ENCODE results near the gene MORN1. TPM values are rescaled to one million over a fixed set of nuclear protein-coding genes. Genes with fewer than 3 reads are reported as not detected.
A peak's percentile ranks its signal among the peaks of the same experiment; 100 is the strongest.

The MORN1 gene
- polyA plus RNA-seq, 1 donor (not counting 4 experiments of a cell fraction or from before 2014, with no cell fraction given), result 2.1 TPM

DNA sequence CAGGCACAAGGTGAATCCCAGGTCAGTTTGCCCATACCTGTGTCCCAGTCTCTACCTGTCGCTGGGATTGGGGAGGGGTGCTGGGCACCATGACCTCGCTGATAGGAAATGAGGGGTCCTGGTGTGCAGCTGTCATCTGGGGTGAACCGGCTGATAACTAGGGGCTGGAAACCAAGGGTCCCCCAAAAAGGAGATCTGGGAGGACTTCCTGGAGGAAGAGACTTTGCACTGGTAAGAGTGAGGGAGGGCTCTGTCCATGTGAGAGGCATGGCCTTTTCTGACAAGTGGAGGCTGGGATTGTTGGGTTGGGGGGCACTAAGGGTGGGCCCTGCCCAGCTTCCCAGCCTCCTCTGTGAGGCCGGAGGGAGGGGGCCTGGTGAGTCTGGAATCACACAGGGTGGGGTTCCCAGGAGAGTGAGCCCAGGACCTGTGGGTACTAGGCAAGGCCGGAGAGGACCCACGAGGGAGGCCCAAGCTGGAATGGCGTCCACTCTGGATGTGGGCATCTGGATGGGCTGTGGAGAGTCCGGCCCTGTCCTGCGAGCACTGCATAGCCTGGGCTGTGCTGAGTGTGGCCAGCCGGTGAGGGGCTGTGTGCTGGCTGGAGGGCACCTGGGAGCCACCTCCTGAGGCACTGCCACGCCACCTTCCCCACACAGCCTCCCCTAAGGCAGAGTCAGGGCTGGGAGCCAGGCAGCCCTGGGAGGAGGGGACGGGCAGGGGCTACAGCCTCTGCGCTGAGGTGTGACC, 25.9 kb upstream of the MORN1 start:
- Histone ChIP-seq H4K20me1 (ENCODE audit: control insufficient read depth, extremely low read depth, insufficient read depth, low read length) (no peaks in the 10 kb centered on the region), H3K79me2 (ENCODE audit: control insufficient read depth, insufficient read depth, low read length) (peaks cover 2% of the 10 kb centered on the region), H3K4me1 (ENCODE audit: control insufficient read depth, extremely low read depth, insufficient read depth, low read length) (peaks cover 29% of the 10 kb centered on the region), H3K9me1 (ENCODE audit: control insufficient read depth, extremely low read depth, insufficient read depth, low read length) (no peaks in the 10 kb centered on the region), H3K9ac (ENCODE audit: control insufficient read depth, extremely low read depth, insufficient read depth, low read length) (no peak overlapping the region), H3K36me3 (ENCODE audit: control insufficient read depth in 2 of 2, extremely low read depth in 1 of 2, insufficient read depth in 2 of 2, low read length in 2 of 2) (no peaks in the 10 kb centered on the region), H3K27me3 (ENCODE audit: control insufficient read depth, extremely low read depth, insufficient read depth, low read length) (no peaks in the 10 kb centered on the region), H3K9me3 (ENCODE audit: control insufficient read depth, low read depth, low read length) (no peaks in the 10 kb centered on the region), H2AFZ (ENCODE audit: control insufficient read depth, low read length) (no peak overlapping the region), H3K4me2 (ENCODE audit: control insufficient read depth, extremely low read depth, insufficient read depth, low read depth, low read length) (peak overlapping the region; percentile 69), H3K4me3 (ENCODE audit: control insufficient read depth in 2 of 3, extremely low read depth in 1 of 3, insufficient read depth in 2 of 3, low read depth in 1 of 3, low read length in 3 of 3) (no peak overlapping the region), H3K27ac (ENCODE audit: control insufficient read depth, insufficient read depth, low read length) (no peak overlapping the region)
- TF ChIP-seq, protein P1, sequence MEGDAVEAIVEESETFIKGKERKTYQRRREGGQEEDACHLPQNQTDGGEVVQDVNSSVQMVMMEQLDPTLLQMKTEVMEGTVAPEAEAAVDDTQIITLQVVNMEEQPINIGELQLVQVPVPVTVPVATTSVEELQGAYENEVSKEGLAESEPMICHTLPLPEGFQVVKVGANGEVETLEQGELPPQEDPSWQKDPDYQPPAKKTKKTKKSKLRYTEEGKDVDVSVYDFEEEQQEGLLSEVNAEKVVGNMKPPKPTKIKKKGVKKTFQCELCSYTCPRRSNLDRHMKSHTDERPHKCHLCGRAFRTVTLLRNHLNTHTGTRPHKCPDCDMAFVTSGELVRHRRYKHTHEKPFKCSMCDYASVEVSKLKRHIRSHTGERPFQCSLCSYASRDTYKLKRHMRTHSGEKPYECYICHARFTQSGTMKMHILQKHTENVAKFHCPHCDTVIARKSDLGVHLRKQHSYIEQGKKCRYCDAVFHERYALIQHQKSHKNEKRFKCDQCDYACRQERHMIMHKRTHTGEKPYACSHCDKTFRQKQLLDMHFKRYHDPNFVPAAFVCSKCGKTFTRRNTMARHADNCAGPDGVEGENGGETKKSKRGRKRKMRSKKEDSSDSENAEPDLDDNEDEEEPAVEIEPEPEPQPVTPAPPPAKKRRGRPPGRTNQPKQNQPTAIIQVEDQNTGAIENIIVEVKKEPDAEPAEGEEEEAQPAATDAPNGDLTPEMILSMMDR (optimal IDR thresholded peaks at IDR 0.05 in 1 of 3, IDR thresholded peaks at IDR 0.05 in 1 of 3, conservative IDR thresholded peaks at IDR 0.05 in 1 of 3; ENCODE audit: extremely low read depth in 1 of 3, insufficient read depth in 2 of 3, low read length in 3 of 3), result no peak
- no peak for TF ChIP-seq EZH2 (IDR thresholded peaks at IDR 0.05; ENCODE audit: low read length)
- FAIRE-seq (no peak), DNase-seq (ENCODE audit: low read depth, low spot score) (no peak)
- dilution Hi-C loops (cut with MboI; ENCODE audit: extremely low pct_ligation_motif_present, low sequenced_read_pairs), result loop anchor here (25.0 kb wide), 1 partner anchor 995 kb away; no protein-coding TSS in a partner anchor

DNA sequence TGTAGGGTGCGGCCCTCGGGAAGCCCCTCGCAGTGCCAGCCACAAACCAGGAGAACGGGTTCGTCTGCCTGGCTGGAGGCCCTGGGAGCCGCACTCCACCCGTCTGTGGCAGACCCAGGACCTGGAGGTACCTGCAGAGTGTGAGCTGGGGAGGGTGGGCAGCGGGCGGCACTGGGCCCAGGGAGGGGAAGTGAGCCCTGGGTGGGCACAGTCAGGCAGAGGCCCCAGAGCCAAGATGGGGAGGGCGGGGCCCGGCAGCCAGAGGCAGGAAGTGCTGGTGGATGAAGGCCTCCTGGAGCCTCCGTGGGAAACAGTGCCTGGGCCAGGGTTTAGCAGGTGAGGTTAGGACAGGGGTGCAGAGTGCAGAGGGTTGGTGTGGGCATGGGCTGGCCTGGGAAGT, 25.0 kb upstream of the MORN1 start:
- H3K27ac ChIP-seq (ENCODE audit: control insufficient read depth, insufficient read depth, low read length), result no peak overlapping the region
- no peaks in the 10 kb centered on the region for H3K9me1 ChIP-seq (ENCODE audit: control insufficient read depth, extremely low read depth, insufficient read depth, low read length)
- DNase-seq (ENCODE audit: low read depth, low spot score), result no peak
- no peaks in the 10 kb centered on the region for H4K20me1 ChIP-seq (ENCODE audit: control insufficient read depth, extremely low read depth, insufficient read depth, low read length)
- no peaks in the 10 kb centered on the region for H3K27me3 ChIP-seq (ENCODE audit: control insufficient read depth, extremely low read depth, insufficient read depth, low read length)
- H3K4me1 ChIP-seq (ENCODE audit: control insufficient read depth, extremely low read depth, insufficient read depth, low read length), result peaks cover 32% of the 10 kb centered on the region
- peak overlapping the region; percentile 35 for H2AFZ ChIP-seq (ENCODE audit: control insufficient read depth, low read length)
- no peak for FAIRE-seq
- peaks cover 9% of the 10 kb centered on the region for H3K79me2 ChIP-seq (ENCODE audit: control insufficient read depth, insufficient read depth, low read length)
- TF ChIP-seq, protein P1 (optimal IDR thresholded peaks at IDR 0.05 in 1 of 3, IDR thresholded peaks at IDR 0.05 in 1 of 3, conservative IDR thresholded peaks at IDR 0.05 in 1 of 3; ENCODE audit: extremely low read depth in 1 of 3, insufficient read depth in 2 of 3, low read length in 3 of 3), result no peak
- no peak for TF ChIP-seq EZH2 (IDR thresholded peaks at IDR 0.05; ENCODE audit: low read length)
- peak overlapping the region; percentile 69 for H3K4me2 ChIP-seq (ENCODE audit: control insufficient read depth, extremely low read depth, insufficient read depth, low read depth, low read length)
- peak overlapping the region in 2 of 3 experiments; percentile 26 to 45 for H3K4me3 ChIP-seq (ENCODE audit: control insufficient read depth in 2 of 3, extremely low read depth in 1 of 3, insufficient read depth in 2 of 3, low read depth in 1 of 3, low read length in 3 of 3)
- H3K9ac ChIP-seq (ENCODE audit: control insufficient read depth, extremely low read depth, insufficient read depth, low read length), result no peak overlapping the region
- H3K36me3 ChIP-seq (ENCODE audit: control insufficient read depth in 2 of 2, extremely low read depth in 1 of 2, insufficient read depth in 2 of 2, low read length in 2 of 2), result no peaks in the 10 kb centered on the region
- no peaks in the 10 kb centered on the region for H3K9me3 ChIP-seq (ENCODE audit: control insufficient read depth, low read depth, low read length)
- dilution Hi-C loops (cut with MboI; ENCODE audit: extremely low pct_ligation_motif_present, low sequenced_read_pairs), result loop anchor here (25.0 kb wide), 1 partner anchor 996 kb away; no protein-coding TSS in a partner anchor
